Measurements from ENCODE around the gene FBXO9. TPM values are rescaled to one million over a fixed set of nuclear protein-coding genes. Genes with fewer than 3 reads are reported as not detected.

FBXO9 gene
- total and polyA plus RNA-seq, 2 of the 8 experiments (the other 6 are each of a cell fraction or from before 2014, with no cell fraction given) = 41.3 to 50.9 TPM

GRCh38 chr6:53048431-53049195, 16.6 kb upstream of the FBXO9 start:
- Histone ChIP-seq H3K79me1 (ENCODE audit: low read depth, low read length) (no peaks in the 10 kb centered on the region), H4K91ac (replicated peaks; ENCODE audit: insufficient read length, low read length) (no peak overlapping the region), H3K23me2 (ENCODE audit: low read depth, low read length) (no peaks in the 10 kb centered on the region), H2AFZ (ENCODE audit: low read length) (no peak overlapping the region), H3K4me2 (ENCODE audit: insufficient read depth in 1 of 2, low read depth in 2 of 2, low read length in 2 of 2) (no peak overlapping the region), H2BK12ac (ENCODE audit: low read depth, low read length) (no peak overlapping the region), H2BK20ac (ENCODE audit: low read length) (no peak overlapping the region), H3K9me3 (ENCODE audit: insufficient read depth in 2 of 2, low read depth in 1 of 2, low read length in 1 of 2) (no peaks in the 10 kb centered on the region), H3K4me1 (replicated peaks in 1 of 4; ENCODE audit: control insufficient read depth in 3 of 4, insufficient read depth in 4 of 4, low read length in 3 of 4) (peaks cover 0 to 9% (median 5%) of the 10 kb centered on the region in 4 experiments; a peak in 3 of 7 replicates), H4K5ac (ENCODE audit: insufficient read length, low read depth, low read length) (no peak overlapping the region), H3K23ac (ENCODE audit: insufficient read length) (no peak overlapping the region), H3K36me3 (ENCODE audit: control insufficient read depth in 2 of 4, insufficient read depth in 4 of 4, low read length in 3 of 4) (no peaks in the 10 kb centered on the region), H3K4me3 (ENCODE audit: extremely low read depth in 1 of 4, insufficient read depth in 2 of 4, low read depth in 3 of 4, low read length in 4 of 4) (no peak overlapping the region), H4K20me1 (replicated peaks in 1 of 2; ENCODE audit: control insufficient read depth in 1 of 2, insufficient read depth in 2 of 2, low read length in 2 of 2) (peaks cover 0 to 1% of the 10 kb centered on the region in 2 experiments), H4K8ac (ENCODE audit: extremely low read depth, insufficient read depth, low read length) (no peak overlapping the region), H3K18ac (ENCODE audit: extremely low read depth, low read length) (no peak overlapping the region), H2BK120ac (replicated peaks; ENCODE audit: low read depth, low read length) (no peak overlapping the region), H3K56ac (replicated peaks; ENCODE audit: insufficient read length, low read depth, low read length) (no peak overlapping the region), H2AK5ac (ENCODE audit: low read depth, low read length) (no peak overlapping the region), H2BK15ac (ENCODE audit: low read length) (no peak overlapping the region), H2BK5ac (ENCODE audit: low read depth, low read length) (no peak overlapping the region), H3K9ac (replicated peaks in 1 of 4; ENCODE audit: extremely low read depth in 1 of 4, low read depth in 3 of 4, low read length in 3 of 4) (no peak overlapping the region), H3K27ac (ENCODE audit: low read depth, low read length) (no peak overlapping the region), H3K14ac (ENCODE audit: insufficient read length) (no peak overlapping the region), H3K79me2 (ENCODE audit: control insufficient read depth in 1 of 2, insufficient read depth in 2 of 2, low read length in 2 of 2) (no peaks in the 10 kb centered on the region), H3K4ac (replicated peaks; ENCODE audit: insufficient read length, low read depth, low read length) (no peak overlapping the region), H3K27me3 (replicated peaks in 1 of 4; ENCODE audit: control insufficient read depth in 3 of 4, extremely low read depth in 1 of 4, insufficient read depth in 3 of 4, low read length in 3 of 4) (no peaks in the 10 kb centered on the region)
- WGBS, 2 experiments (ENCODE audit: extremely low coverage in 1 of 2, insufficient coverage in 1 of 2, insufficient read length in 1 of 2, insufficient replicate concordance in 2 of 2, low coverage in 1 of 2, low lambda C conversion rate in 2 of 2, missing lambda C conversion rate in 1 of 2) = 92% methylated on average over 9 of the region's 9 CpGs; no CpG with 5 or more reads in 1 of the 2 experiments
- ChIA-PET CTCF (ENCODE audit: partially characterized antibody) (interaction anchor here (0.6 to 1.1 kb wide), 2 partner anchors 22 to 27 kb away, joined by 3 read pairs; no protein-coding TSS in a partner anchor), POLR2A (ENCODE audit: partially characterized antibody) (interaction anchor here (0.6 to 1.7 kb wide), 3 partner anchors 18 to 53 kb away, joined by 3 to 5 read pairs (median 3); partner anchors contain the start of gene GSTA4)
- no peak for DNase-seq (ENCODE audit: low read depth in 1 of 2, low spot score in 2 of 2)
- FAIRE-seq = no peak
- TF ChIP-seq TAF7 (optimal IDR thresholded peaks at IDR 0.05; ENCODE audit: borderline replicate concordance, low read depth, low read length) (no peak), EP300 (IDR thresholded peaks at IDR 0.05; ENCODE audit: borderline replicate concordance in 1 of 2, low read depth in 2 of 2, low read length in 2 of 2) (no peak), JUND (IDR thresholded peaks at IDR 0.05; ENCODE audit: low read length) (no peak), KDM5A (IDR thresholded peaks at IDR 0.05; ENCODE audit: low read length) (no peak), SUZ12 (IDR thresholded peaks at IDR 0.05; ENCODE audit: low read length) (no peak), PHF8 (conservative IDR thresholded peaks at IDR 0.05; ENCODE audit: low read depth, low read length) (no peak)
